Transverse colon (tissue), 4 donors: ENCODE data around the gene ASTN1. TPM values are rescaled to one million over a fixed set of nuclear protein-coding genes. Genes with fewer than 3 reads are reported as not detected.
"Not testable (repeated sequence)": the region's sequence is repeated elsewhere in the genome, so short reads cannot be mapped to it uniquely, and the experiment has no call there.

ENCODE experiments used
- DNase-seq: peaks from one replicate; pipeline ENCODE4 v3.0.0-alpha.2; 2019
- H3K27ac ChIP-seq, 4 donors: fragments of 200-600 bp; sonication (generic); 2 replicates each; pipeline ENCODE4 v1.5.1; 2016 to 2018; ENCODE audit warnings: inconsistent platforms in 4 of 4
- H3K27me3 ChIP-seq: fragments of 200-600 bp; sonication (generic); 2 replicates; pipeline ENCODE4 v1.5.1; 2017; ENCODE audit warnings: inconsistent platforms
- H3K36me3 ChIP-seq, 4 donors: fragments of 200-600 bp; sonication (generic); 2 replicates each; pipeline ENCODE4 v1.5.1; 2017 to 2019; ENCODE audit warnings: inconsistent platforms in 4 of 4
- H3K4me1 ChIP-seq, 4 donors: fragments of 200-600 bp; sonication (generic); 2 replicates each; pipeline ENCODE4 v1.5.1; 2017 to 2020; ENCODE audit warnings: inconsistent platforms in 4 of 4
- H3K4me3 ChIP-seq, 4 donors: fragments of 200-600 bp; sonication (generic); 1 replicate in 1 of 4; 2 replicates in 3 of 4; pipeline versions ENCODE4 v1.5.1 to v1.6.1; 2017 to 2019; ENCODE audit warnings: inconsistent platforms in 4 of 4
- H3K9me3 ChIP-seq, 2 donors: fragments of 200-600 bp; sonication (generic); 2 replicates each; pipeline ENCODE4 v1.5.1; 2017 to 2019; ENCODE audit warnings: inconsistent platforms in 2 of 2
- CTCF ChIP-seq, 5 experiments: fragments of 200-600 bp in 3 of 5; fragments of 450-650 bp in 2 of 5; sonication (generic) in 3 of 5; IDR thresholded peaks; 1 replicate in 2 of 5; 2 replicates in 3 of 5; pipeline ENCODE4 v1.5.1; 2016 to 2017; ENCODE audit warnings: antibody characterized with exemption in 5 of 5, inconsistent platforms in 3 of 5, mild to moderate bottlenecking in 2 of 5, moderate library complexity in 1 of 5
- EP300 ChIP-seq: sonication (generic); formaldehyde crosslinking; IDR thresholded peaks from one replicate; pipeline ENCODE4 v1.6.1; 2017; ENCODE audit warnings: antibody characterized with exemption, low read depth
- POLR2A ChIP-seq: fragments of 450-650 bp; IDR thresholded peaks from one replicate; pipeline ENCODE4 v1.6.1; 2016; ENCODE audit warnings: antibody characterized with exemption, mild to moderate bottlenecking, moderate library complexity
- POLR2AphosphoS5 ChIP-seq, 3 donors: sonication (generic); formaldehyde crosslinking; IDR thresholded peaks; one replicate each; pipeline ENCODE4 v1.6.1; 2016; ENCODE audit warnings: antibody characterized with exemption in 3 of 3
- WGBS, 2 donors: methylation state at CpG; one replicate each; pipeline ENCODE4 v1.1.5; 2018; ENCODE audit warnings: low coverage in 1 of 2; 5-methylcytosine and 5-hydroxymethylcytosine counted together
- in situ Hi-C, 4 donors: fragments of 200-750 bp; cut with MboI; loops; one replicate each; pipeline versions ENCODE4 v1.15.0 to v1.15.1; 2017; ENCODE audit warnings: low sequenced_read_pairs in 3 of 4, low pct_ligation_motif_present in 1 of 4, low pct_unique_long_range_greater_than_20kb in 1 of 4
- intact Hi-C: fragments of 100-400 bp; cut with DNase I; formaldehyde crosslinking; loops from one replicate; pipeline ENCODE4 v1.15.1; 2023; ENCODE audit warnings: low total_unique reads
- total RNA-seq, 4 donors: library from RNA; depleted of rRNA; stranded (reverse); fragments of >200 nt; gene quantifications; one replicate each; pipeline ENCODE4 v1.1.0, GENCODE V29; 2016

Gene ASTN1
- total RNA-seq, 4 donors from 2014 or later: 0.27 to 3.0 (median 0.74) TPM

DNA sequence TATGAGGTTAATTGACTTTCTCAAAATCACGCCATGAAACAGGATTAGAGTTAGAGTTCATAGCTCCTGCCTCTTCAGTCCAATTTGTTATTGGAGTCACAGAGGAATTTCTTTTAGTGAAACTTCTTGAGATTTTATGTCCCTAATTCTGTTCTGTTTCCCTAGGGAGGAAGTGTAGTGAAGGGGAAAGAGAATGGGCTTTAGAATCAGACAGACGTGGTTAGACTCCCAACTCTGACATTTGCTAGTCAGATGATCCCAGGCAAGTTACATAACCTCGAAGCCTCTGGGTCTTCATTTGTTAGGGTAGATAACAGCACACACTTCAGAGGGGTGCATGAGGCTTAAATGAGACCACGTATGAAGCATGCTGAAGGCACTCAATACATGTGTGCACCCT, 83.9 kb downstream of the ASTN1 start:
- Histone ChIP-seq H3K27ac (no peak overlapping the region), H3K4me1 (no peaks in the 10 kb centered on the region), H3K36me3 (no peaks in the 10 kb centered on the region), H3K4me3 (no peak overlapping the region), H3K9me3 (no peaks in the 10 kb centered on the region), H3K27me3 (no peaks in the 10 kb centered on the region)
- no peak for TF ChIP-seq CTCF (IDR thresholded peaks at IDR 0.05)
- no peak for TF ChIP-seq POLR2AphosphoS5 (IDR thresholded peaks at IDR 0.05)
- TF ChIP-seq EP300: no peak
- TF ChIP-seq POLR2A: no peak
- intact Hi-C loops (no loop called here), in situ Hi-C loops (no loop called here)
- DNase-seq: no peak
- WGBS, 2 donors: 61 to 67% methylated on average over 3 to 4 of the region's 4 CpGs

DNA sequence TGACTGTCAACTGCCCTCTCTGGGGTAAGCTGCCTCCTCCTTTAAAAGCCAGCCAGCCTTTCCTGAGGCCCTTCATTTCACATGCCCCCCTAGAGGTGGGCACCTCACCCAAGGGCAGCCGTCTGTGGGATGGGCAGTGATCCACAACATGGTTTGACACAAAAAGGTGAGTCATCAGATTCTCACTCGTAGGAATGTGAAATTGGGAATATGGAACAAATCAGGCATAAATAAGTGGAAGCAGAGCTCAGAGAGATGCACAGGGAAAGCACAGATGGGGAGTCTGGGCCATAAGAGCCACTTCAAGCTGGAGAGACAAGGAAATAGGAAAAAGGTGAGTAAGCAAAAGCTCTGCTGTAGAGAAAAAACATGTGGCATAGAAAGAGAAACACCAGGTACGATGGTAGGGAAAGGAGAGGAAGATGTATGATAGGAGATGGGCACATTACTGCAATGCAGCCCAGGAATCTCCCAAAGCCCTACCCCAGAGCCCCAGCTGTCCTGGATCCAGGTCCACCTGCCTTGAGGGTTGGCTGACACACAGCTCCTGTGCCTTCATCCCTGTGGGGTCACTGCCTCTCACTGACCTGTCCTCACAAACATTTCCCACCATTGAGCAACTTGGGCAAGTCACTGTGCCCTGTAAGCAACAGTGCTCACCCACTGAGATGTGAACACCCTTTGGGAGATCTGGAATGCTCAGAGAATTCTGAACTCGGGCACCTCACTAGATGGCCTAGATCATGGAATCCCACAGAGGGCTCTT, 86.6 kb downstream of the ASTN1 start:
- no peak for DNase-seq
- H3K27me3 ChIP-seq: no peaks in the 10 kb centered on the region
- 72 to 83% methylated on average over 1 to 4 of the region's 4 CpGs for WGBS, 2 donors
- no peaks in the 10 kb centered on the region for H3K36me3 ChIP-seq
- H3K27ac ChIP-seq: no peak overlapping the region
- H3K4me1 ChIP-seq: no peaks in the 10 kb centered on the region
- TF ChIP-seq POLR2AphosphoS5 (IDR thresholded peaks at IDR 0.05) (no peak), EP300 (no peak), POLR2A (no peak), CTCF (IDR thresholded peaks at IDR 0.05) (no peak)
- no peak overlapping the region for H3K4me3 ChIP-seq
- in situ Hi-C loops (no loop called here), intact Hi-C loops (no loop called here)
- no peaks in the 10 kb centered on the region for H3K9me3 ChIP-seq

- Histone ChIP-seq H3K4me3 (no peak overlapping the region), H3K4me1 (no peaks in the 10 kb centered on the region), H3K9me3 (no peaks in the 10 kb centered on the region), H3K27ac (no peak overlapping the region), H3K36me3 (no peaks in the 10 kb centered on the region), H3K27me3 (no peaks in the 10 kb centered on the region)
- TF ChIP-seq POLR2A: no peak
- TF ChIP-seq POLR2AphosphoS5 (IDR thresholded peaks at IDR 0.05): no peak
- TF ChIP-seq CTCF (IDR thresholded peaks at IDR 0.05): no peak
- no peak for TF ChIP-seq EP300
- DNase-seq: no peak
- in situ Hi-C loops (no loop called here), intact Hi-C loops (no loop called here)
- WGBS, 2 donors: 76 to 86% methylated on average over 4 to 8 of the region's 8 CpGs
Observed at GRCh38 chr1:177077006-177077405, 87.5 kb downstream of the ASTN1 start.

DNA sequence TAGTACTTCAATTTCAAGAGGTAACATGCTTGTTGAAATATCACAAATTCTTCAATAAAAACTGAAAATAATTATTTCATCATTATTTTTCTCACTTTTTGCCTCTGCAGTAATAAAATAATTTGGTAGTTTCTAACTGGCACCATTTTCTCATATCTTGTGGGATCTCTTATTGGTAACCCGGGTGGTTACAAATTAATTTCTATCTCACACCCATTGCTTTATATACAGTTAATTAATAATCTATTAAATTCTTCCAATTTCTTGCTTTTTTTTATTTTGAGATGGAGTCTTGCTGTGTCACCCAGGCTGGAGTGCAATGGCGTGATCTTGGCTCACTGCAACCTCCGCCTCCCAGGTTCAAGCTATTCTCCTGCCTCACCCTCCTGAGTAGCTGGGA, 89.7 kb downstream of the ASTN1 start:
- intact Hi-C loops, H3K36me3 ChIP-seq, in situ Hi-C loops, H3K9me3 ChIP-seq, H3K4me1 ChIP-seq, H3K27me3 ChIP-seq, H3K4me3 ChIP-seq, DNase-seq, H3K27ac ChIP-seq: not testable (repeated sequence)
- WGBS, 2 donors: 91 to 92% methylated on average over 3 of the region's 3 CpGs

GRCh38 chr1:177069490-177069889, 95.0 kb downstream of the ASTN1 start:
- H3K27me3 ChIP-seq: no peaks in the 10 kb centered on the region
- H3K4me3 ChIP-seq: no peak overlapping the region
- DNase-seq: no peak
- H3K4me1 ChIP-seq: no peaks in the 10 kb centered on the region
- TF ChIP-seq CTCF (IDR thresholded peaks at IDR 0.05) (no peak), POLR2AphosphoS5 (IDR thresholded peaks at IDR 0.05) (no peak), POLR2A (no peak), EP300 (no peak)
- in situ Hi-C loops: no loop called here
- WGBS, 2 donors: 63 to 69% methylated on average over 2 to 3 of the region's 3 CpGs
- H3K36me3 ChIP-seq: no peaks in the 10 kb centered on the region
- H3K27ac ChIP-seq: no peak overlapping the region
- no peaks in the 10 kb centered on the region for H3K9me3 ChIP-seq
- intact Hi-C loops: loop anchor here (2.0 kb wide), 1 partner anchor 61 kb away; no protein-coding TSS in a partner anchor
